DND-41 (cell line): Measurements from ENCODE around the gene FBXO10.

Source experiments
- CTCF ChIP-seq: IDR thresholded peaks from 2 replicates; pipeline ENCODE4 v1.5.1; 2012; ENCODE audit warnings: borderline replicate concordance, low read length, moderate library complexity, mild to moderate bottlenecking; ENCODE audit not compliant: poor library complexity, severe bottlenecking; ENCODE audit errors: extremely low read depth
- EZH2 ChIP-seq: IDR thresholded peaks from 3 replicates; pipeline ENCODE4 v1.6.1; 2012; ENCODE audit warnings: borderline replicate concordance, low read depth, mild to moderate bottlenecking, moderate library complexity, low read length, inconsistent platforms; ENCODE audit not compliant: severe bottlenecking

- TF ChIP-seq CTCF (no peak), EZH2 (no peak)
Observed at GRCh38 chr9:37617161-37617560, 41.0 kb upstream of the FBXO10 start.
